H1 (cell line): ENCODE measurements around the gene ANO6. TPM values are rescaled to one million over a fixed set of nuclear protein-coding genes. Genes with fewer than 3 reads are reported as not detected.

Experiments used
- CTCF ChIA-PET: fragments of 300-600 bp; sonication (Branson Sonifier 250); formaldehyde crosslinking; loops from one replicate; lab custom pipeline; 2021; ENCODE audit not compliant: partially characterized antibody; lab: Charles Lee
- POLR2A ChIA-PET: fragments of 300-600 bp; sonication (Branson Sonifier 250); formaldehyde crosslinking; loops from one replicate; lab custom pipeline; 2021; ENCODE audit warnings: inconsistent platforms; ENCODE audit not compliant: partially characterized antibody; lab: Charles Lee
- DNase-seq, 2 experiments: peaks; one replicate each; pipeline versions ENCODE4 v3.0.0 to v3.0.0-alpha.2; 2010 to 2022; ENCODE audit warnings: low spot score in 2 of 2, low read depth in 1 of 2, mixed read lengths in 1 of 2
- FAIRE-seq: peaks from 2 replicates; lab custom pipeline; 2011; peaks lifted over from hg19 to GRCh38; lab: Jason Lieb, UNC
- H2AFZ ChIP-seq: 2 replicates; pipeline ENCODE4 v1.8.1; 2012; ENCODE audit warnings: low read length, inconsistent platforms
- H2AK5ac ChIP-seq: 2 replicates; pipeline ENCODE4 v1.6.1; 2013; ENCODE audit warnings: low read depth, low read length
- H2BK120ac ChIP-seq: replicated peaks from 2 replicates; pipeline ENCODE3; 2013; ENCODE audit warnings: low read depth, low read length, inconsistent platforms
- H2BK12ac ChIP-seq: 2 replicates; pipeline ENCODE4 v1.6.1; 2013; ENCODE audit warnings: low read depth, low read length
- H2BK15ac ChIP-seq: 2 replicates; pipeline ENCODE4 v1.6.1; 2013; ENCODE audit warnings: low read length
- H2BK20ac ChIP-seq: 2 replicates; pipeline ENCODE4 v1.6.1; 2013; ENCODE audit warnings: low read length
- H2BK5ac ChIP-seq: 2 replicates; pipeline ENCODE4 v1.6.1; 2013; ENCODE audit warnings: low read depth, low read length
- H3K14ac ChIP-seq: 2 replicates; pipeline ENCODE4 v1.6.1; 2013; ENCODE audit warnings: inconsistent platforms; ENCODE audit not compliant: insufficient read length
- H3K18ac ChIP-seq: 2 replicates; pipeline ENCODE4 v1.6.1; 2013; ENCODE audit warnings: low read length; ENCODE audit errors: extremely low read depth
- H3K23ac ChIP-seq: 2 replicates; pipeline ENCODE4 v1.6.1; 2013; ENCODE audit warnings: inconsistent platforms; ENCODE audit not compliant: insufficient read length
- H3K23me2 ChIP-seq: 2 replicates; pipeline ENCODE4 v1.6.1; 2013; ENCODE audit warnings: low read depth, low read length
- H3K27ac ChIP-seq: 2 replicates; pipeline ENCODE4 v1.6.1; 2011; ENCODE audit warnings: low read depth, low read length, inconsistent platforms
- H3K27me3 ChIP-seq, 4 experiments: replicated peaks in 1 of 4; 1 replicate in 1 of 4; 2 replicates in 3 of 4; pipeline versions ENCODE4 v1.6.1 to v1.8.1; 2011 to 2013; ENCODE audit warnings: low read length in 3 of 4, mild to moderate bottlenecking in 3 of 4, inconsistent platforms in 2 of 4, mixed read lengths in 2 of 4, moderate library complexity in 1 of 4; ENCODE audit not compliant: control insufficient read depth in 3 of 4, insufficient read depth in 3 of 4; ENCODE audit errors: extremely low read depth in 1 of 4
- H3K36me3 ChIP-seq, 4 experiments: 2 replicates each; pipeline versions ENCODE4 v1.6.1 to v1.8.1; 2011 to 2013; ENCODE audit warnings: mild to moderate bottlenecking in 4 of 4, low read length in 3 of 4, moderate library complexity in 2 of 4, control low read depth in 1 of 4, inconsistent platforms in 1 of 4; ENCODE audit not compliant: insufficient read depth in 4 of 4, control insufficient read depth in 2 of 4
- H3K4ac ChIP-seq: replicated peaks from 2 replicates; pipeline ENCODE3; 2013; ENCODE audit warnings: low read length, low read depth, mixed read lengths, inconsistent platforms; ENCODE audit not compliant: insufficient read length
- H3K4me1 ChIP-seq, 4 experiments: replicated peaks in 1 of 4; 1 replicate in 1 of 4; 2 replicates in 3 of 4; pipeline versions ENCODE4 v1.6.1 to v1.8.1; 2011 to 2013; ENCODE audit warnings: low read length in 3 of 4, inconsistent platforms in 2 of 4, mixed read lengths in 1 of 4; ENCODE audit not compliant: insufficient read depth in 4 of 4, control insufficient read depth in 3 of 4
- H3K4me2 ChIP-seq, 2 experiments: 2 replicates each; pipeline versions ENCODE4 v1.6.1 to v1.8.1; 2011 to 2013; ENCODE audit warnings: low read depth in 2 of 2, low read length in 2 of 2, control low read depth in 1 of 2, inconsistent platforms in 1 of 2, mild to moderate bottlenecking in 1 of 2; ENCODE audit not compliant: insufficient read depth in 1 of 2
- H3K4me3 ChIP-seq, 4 experiments: fragments of 200-600, 300-600 bp in 1 of 4; sonication (generic), shearing (Covaris generic), sonication (Bioruptor Twin) in 1 of 4; 2 replicates each; pipeline versions ENCODE4 v1.5.1 to v1.8.1; 2011 to 2016; ENCODE audit warnings: low read length in 4 of 4, low read depth in 3 of 4, control low read depth in 2 of 4, inconsistent platforms in 2 of 4, mild to moderate bottlenecking in 2 of 4, mixed read lengths in 1 of 4, moderate library complexity in 1 of 4; ENCODE audit not compliant: insufficient read depth in 2 of 4; ENCODE audit errors: extremely low read depth in 1 of 4
- H3K56ac ChIP-seq: replicated peaks from 2 replicates; pipeline ENCODE3; 2013; ENCODE audit warnings: low read depth, mild to moderate bottlenecking, mixed read lengths, low read length, inconsistent platforms; ENCODE audit not compliant: insufficient read length
- H3K79me1 ChIP-seq: 2 replicates; pipeline ENCODE4 v1.6.1; 2013; ENCODE audit warnings: low read depth, low read length, control low read depth
- H3K79me2 ChIP-seq, 2 experiments: 2 replicates each; pipeline versions ENCODE4 v1.6.1 to v1.8.1; 2012 to 2013; ENCODE audit warnings: low read length in 2 of 2, mild to moderate bottlenecking in 2 of 2, inconsistent platforms in 1 of 2; ENCODE audit not compliant: insufficient read depth in 2 of 2, control insufficient read depth in 1 of 2
- H3K9ac ChIP-seq, 4 experiments: replicated peaks in 1 of 4; 1 replicate in 1 of 4; 2 replicates in 3 of 4; pipeline versions ENCODE4 v1.6.1 to v1.8.1; 2011 to 2013; ENCODE audit warnings: low read depth in 3 of 4, low read length in 3 of 4, control low read depth in 2 of 4, mild to moderate bottlenecking in 2 of 4, moderate library complexity in 2 of 4, inconsistent platforms in 1 of 4; ENCODE audit errors: extremely low read depth in 1 of 4
- H3K9me3 ChIP-seq, 2 experiments: 2 replicates each; pipeline versions ENCODE4 v1.6.1 to v1.8.1; 2012 to 2013; ENCODE audit warnings: mild to moderate bottlenecking in 2 of 2, moderate library complexity in 2 of 2, control low read depth in 1 of 2, inconsistent platforms in 1 of 2, low read depth in 1 of 2, low read length in 1 of 2, mixed read lengths in 1 of 2; ENCODE audit not compliant: insufficient read depth in 2 of 2
- H4K20me1 ChIP-seq, 2 experiments: replicated peaks in 1 of 2; 2 replicates each; pipeline versions ENCODE3 to v1.8.1; 2011 to 2013; ENCODE audit warnings: inconsistent platforms in 2 of 2, low read length in 2 of 2, mild to moderate bottlenecking in 1 of 2; ENCODE audit not compliant: insufficient read depth in 2 of 2, control insufficient read depth in 1 of 2
- H4K5ac ChIP-seq: 2 replicates; pipeline ENCODE4 v1.6.1; 2013; ENCODE audit warnings: low read length, low read depth, mixed read lengths, inconsistent platforms; ENCODE audit not compliant: insufficient read length
- H4K8ac ChIP-seq: 2 replicates; pipeline ENCODE4 v1.8.0; 2013; ENCODE audit warnings: mild to moderate bottlenecking, moderate library complexity, low read length, inconsistent platforms; ENCODE audit not compliant: insufficient read depth; ENCODE audit errors: extremely low read depth
- H4K91ac ChIP-seq: replicated peaks from 2 replicates; pipeline ENCODE3; 2013; ENCODE audit warnings: low read length, mixed read lengths, inconsistent platforms; ENCODE audit not compliant: insufficient read length
- ATF3 ChIP-seq: IDR thresholded peaks from 2 replicates; pipeline ENCODE4 v1.6.1; 2011; ENCODE audit warnings: low read depth, mild to moderate bottlenecking, low read length; ENCODE audit not compliant: insufficient read depth
- CBX5 ChIP-seq: fragments of 300-800, 300-1000 bp; sonication (generic); IDR thresholded peaks from 2 replicates; pipeline ENCODE4 v1.7.1; 2016; ENCODE audit warnings: antibody characterized with exemption, low read length, low read depth
- CEBPB ChIP-seq: IDR thresholded peaks from 2 replicates; pipeline ENCODE4 v1.6.1; 2012; ENCODE audit warnings: low read depth, low read length
- EP300 ChIP-seq, 2 experiments: IDR thresholded peaks; 1 replicate in 1 of 2; 2 replicates in 1 of 2; pipeline ENCODE4 v1.6.1; 2011 to 2012; ENCODE audit warnings: low read depth in 2 of 2, low read length in 2 of 2, mild to moderate bottlenecking in 2 of 2, borderline replicate concordance in 1 of 2, inconsistent platforms in 1 of 2, moderate library complexity in 1 of 2
- KDM4A ChIP-seq: IDR thresholded peaks from one replicate; pipeline ENCODE4 v1.7.1; 2012; ENCODE audit warnings: low read depth, mild to moderate bottlenecking, moderate library complexity, low read length, inconsistent platforms; ENCODE audit not compliant: severe bottlenecking
- MAFK ChIP-seq: IDR thresholded peaks from 2 replicates; pipeline ENCODE4 v1.6.1; 2012; ENCODE audit warnings: low read depth, mild to moderate bottlenecking, improper control_type of control experiment, low read length
- NRF1 ChIP-seq: IDR thresholded peaks from 2 replicates; pipeline ENCODE4 v1.6.1; 2011; ENCODE audit warnings: mild to moderate bottlenecking, low read depth, low read length, improper control_type of control experiment
- RFX5 ChIP-seq: IDR thresholded peaks from 2 replicates; pipeline ENCODE4 v1.6.1; 2011; ENCODE audit warnings: low read depth, low read length, improper control_type of control experiment, borderline replicate concordance
- SIRT6 ChIP-seq: IDR thresholded peaks from one replicate; pipeline ENCODE4 v1.7.1; 2012; ENCODE audit warnings: low read length, inconsistent platforms
- SIX5 ChIP-seq: IDR thresholded peaks from 2 replicates; pipeline ENCODE4 v1.6.1; 2011; ENCODE audit warnings: mild to moderate bottlenecking, low read depth, low read length
- SP4 ChIP-seq: IDR thresholded peaks from 2 replicates; pipeline ENCODE4 v1.6.1; 2012; ENCODE audit warnings: low read length, inconsistent platforms
- TBP ChIP-seq: IDR thresholded peaks from 2 replicates; pipeline ENCODE4 v1.6.1; 2011; ENCODE audit warnings: low read depth, low read length, improper control_type of control experiment
- WGBS, 2 experiments: shearing (Covaris generic) in 1 of 2; methylation state at CpG; one replicate each; pipeline versions ENCODE4 v1.1.6 to v1.1.7; 2013 to 2015; ENCODE audit warnings: low lambda C conversion rate in 2 of 2, mixed read lengths in 2 of 2, inconsistent platforms in 1 of 2, low coverage in 1 of 2, missing lambda C conversion rate in 1 of 2; ENCODE audit not compliant: insufficient replicate concordance in 2 of 2, insufficient coverage in 1 of 2, insufficient read length in 1 of 2; ENCODE audit errors: extremely low coverage in 1 of 2, missing lambda C conversion rate in 1 of 2; 5-methylcytosine and 5-hydroxymethylcytosine counted together
- polyA plus RNA-seq, 7 experiments: library from polyadenylated mRNA; depleted of rRNA in 3 of 7; stranded (reverse) in 5 of 7; unstranded in 2 of 7; fragments of >200 nt in 5 of 7; fragments of 200-250 nt in 2 of 7; gene quantifications; 1 replicate in 5 of 7; 2 replicates in 1 of 7; 4 replicates in 1 of 7; pipeline versions ENCODE4 v1.2.1 to v1.2.3, GENCODE V29; 2011 to 2013; ENCODE audit warnings: missing spikeins in 2 of 7, mixed read lengths in 2 of 7
- total RNA-seq: library from RNA; stranded (reverse); fragmentation: NEBNext Ultra II Directional; extraction: Animal tissue kit (Norgen Biotek cat#: 25700); gene quantifications from 2 replicates; pipeline ENCODE4 v1.2.1, GENCODE V29; 2021

ANO6 gene
- total and polyA plus RNA-seq, 2 of the 8 experiments (the other 6 are each of a cell fraction or from before 2014, with no cell fraction given): 15.1 to 39.7 TPM

DNA sequence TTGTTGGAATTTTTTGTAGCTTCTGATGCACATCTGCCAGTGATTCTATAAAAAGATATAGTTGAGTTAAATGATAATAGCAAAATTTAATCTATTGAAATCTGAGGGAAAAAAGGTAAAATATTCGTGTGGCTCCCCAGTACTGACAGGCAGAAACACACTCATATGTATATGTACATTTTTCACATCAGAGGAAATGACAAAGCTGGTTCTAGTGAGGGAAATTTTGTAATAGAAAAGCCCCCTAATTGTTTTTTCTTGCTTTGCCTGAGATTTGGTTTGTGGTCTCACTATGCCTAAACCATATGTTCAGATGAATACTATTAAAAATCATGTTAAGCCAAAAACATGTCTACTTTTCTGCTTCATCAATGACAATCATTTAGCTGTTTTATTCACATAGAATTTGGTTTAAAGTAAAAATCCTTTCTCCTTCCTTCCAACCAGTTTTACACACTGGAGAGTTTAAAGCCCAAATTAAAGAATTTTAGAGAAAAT, 203.5 kb downstream of the ANO6 start:
- H2BK5ac ChIP-seq: no peak overlapping the region
- H3K36me3 ChIP-seq: peaks cover 0 to 31% (median 12%) of the 10 kb centered on the region in 4 experiments; a peak in 6 of 8 replicates
- H3K9ac ChIP-seq: no peak overlapping the region
- no peak for DNase-seq
- H4K8ac ChIP-seq: no peak overlapping the region
- no peak overlapping the region for H2BK120ac ChIP-seq
- peaks cover 0 to under 1% (median 0%) of the 10 kb centered on the region in 4 experiments; a peak in 1 of 7 replicates for H3K4me1 ChIP-seq
- 0 out of 2 replicates have a peak, but pooled peaks cover 3% of the 10 kb centered on the region for H3K79me1 ChIP-seq
- no peak overlapping the region for H3K4ac ChIP-seq
- no peak overlapping the region for H2BK12ac ChIP-seq
- 85% methylated on average over 1 of the region's 1 CpG; no CpG with 5 or more reads in 1 of the 2 experiments for WGBS, 2 experiments
- H2AFZ ChIP-seq: no peak overlapping the region
- H3K23ac ChIP-seq: no peak overlapping the region
- no peak overlapping the region for H2BK15ac ChIP-seq
- H3K18ac ChIP-seq: no peak overlapping the region
- no peaks in the 10 kb centered on the region for H3K23me2 ChIP-seq
- FAIRE-seq: no peak
- H3K56ac ChIP-seq: no peak overlapping the region
- no peak overlapping the region for H2AK5ac ChIP-seq
- H4K20me1 ChIP-seq: no peaks in the 10 kb centered on the region
- no peak overlapping the region for H4K5ac ChIP-seq
- no peaks in the 10 kb centered on the region for H3K79me2 ChIP-seq
- no peak for TF ChIP-seq RFX5
- TF ChIP-seq CBX5: no peak
- no peak for TF ChIP-seq TBP
- no peak for TF ChIP-seq NRF1
- TF ChIP-seq SIX5: no peak
- no peak for TF ChIP-seq KDM4A
- no peak for TF ChIP-seq SIRT6
- TF ChIP-seq CEBPB: no peak
- TF ChIP-seq MAFK: no peak
- TF ChIP-seq ATF3: no peak
- TF ChIP-seq EP300 (IDR thresholded peaks at IDR 0.05; ENCODE audit: borderline replicate concordance in 1 of 2, low read depth in 2 of 2, low read length in 2 of 2): no peak
- no peak for TF ChIP-seq SP4
- H4K91ac ChIP-seq: no peak overlapping the region
- no peak overlapping the region for H3K4me3 ChIP-seq
- CTCF ChIA-PET: interaction anchor here (0.8 kb wide), 1 partner anchor 236 kb away, joined by 3 read pairs; no protein-coding TSS in a partner anchor
- no peak overlapping the region for H3K27ac ChIP-seq
- H2BK20ac ChIP-seq: no peak overlapping the region
- H3K9me3 ChIP-seq: no peaks in the 10 kb centered on the region
- POLR2A ChIA-PET: no interaction called here
- H3K27me3 ChIP-seq: no peaks in the 10 kb centered on the region
- no peak overlapping the region for H3K4me2 ChIP-seq
- H3K14ac ChIP-seq: no peak overlapping the region
